GM18511 (cell line): ENCODE measurements around the gene DMRTC1B.
A peak's percentile ranks its signal among the peaks of the same experiment; 100 is the strongest.
"Not testable (repeated sequence)": the region's sequence is repeated elsewhere in the genome, so short reads cannot be mapped to it uniquely, and the experiment has no call there.

Experiments
- ATAC-seq: cut with Tn5 transposase; IDR thresholded peaks from one replicate; pipeline ENCODE4 v1.9.1; 2021; ENCODE audit warnings: mild to moderate bottlenecking, moderate library complexity; ENCODE audit not compliant: unreplicated experiment

The DMRTC1B gene

GRCh38 chrX:72776653-72777466, at the start of gene DMRTC1B:
Gene DMRTC1B, plus strand, starts transcription at chrX:72776890. Its CDS starts 68,246 bp downstream, at chrX:72845136.
- peak; percentile 86 for ATAC-seq

GRCh38 chrX:72727846-72728245, 48.8 kb upstream of the DMRTC1B start:
- no peak for ATAC-seq

- ATAC-seq = not testable (repeated sequence)
Measured at GRCh38 chrX:72733636-72734035, 43.1 kb upstream of the DMRTC1B start.

- no peak for ATAC-seq
Measured at GRCh38 chrX:72735561-72735960, 41.1 kb upstream of the DMRTC1B start.

- ATAC-seq = not testable (repeated sequence)
Measured at GRCh38 chrX:72745546-72745945, 31.1 kb upstream of the DMRTC1B start.

- ATAC-seq = not testable (repeated sequence)
Measured at GRCh38 chrX:72748545-72748944, 28.1 kb upstream of the DMRTC1B start.

- ATAC-seq = not testable (repeated sequence)
Measured at GRCh38 chrX:72760454-72760853, 16.2 kb upstream of the DMRTC1B start.

- peak; percentile 79 for ATAC-seq
Measured at GRCh38 chrX:72777467-72777790, 739 bp downstream of the DMRTC1B start.

GRCh38 chrX:72778146-72778545, 1.5 kb downstream of the DMRTC1B start:
- not testable (repeated sequence) for ATAC-seq

- not testable (repeated sequence) for ATAC-seq
Measured at GRCh38 chrX:72782560-72782959, 5.9 kb downstream of the DMRTC1B start, which contains the start of gene FAM236B. Gene FAM236B, minus strand, starts transcription at chrX:72782660. Its CDS starts 100 bp downstream, at chrX:72782560.

- not testable (repeated sequence) for ATAC-seq
Measured at GRCh38 chrX:72783365-72783936, 6.8 kb downstream of the DMRTC1B start.

- not testable (repeated sequence) for ATAC-seq
Measured at GRCh38 chrX:72783964-72784363, 7.3 kb downstream of the DMRTC1B start.

GRCh38 chrX:72788142-72788541, 11.5 kb downstream of the DMRTC1B start:
- ATAC-seq = not testable (repeated sequence)

- not testable (repeated sequence) for ATAC-seq
Measured at GRCh38 chrX:72790390-72790789, 13.7 kb downstream of the DMRTC1B start.

GRCh38 chrX:72808110-72808509, 31.4 kb downstream of the DMRTC1B start, which contains the start of gene FAM236D:
Gene FAM236D, minus strand, starts transcription at chrX:72808210. Its CDS starts 100 bp downstream, at chrX:72808110.
- not testable (repeated sequence) for ATAC-seq

- ATAC-seq = not testable (repeated sequence)
Measured at GRCh38 chrX:72830701-72831100, 54.0 kb downstream of the DMRTC1B start.

- not testable (repeated sequence) for ATAC-seq
Measured at GRCh38 chrX:72837532-72837931, 60.8 kb downstream of the DMRTC1B start.

GRCh38 chrX:72882898-72883297, 106.2 kb downstream of the DMRTC1B start:
- ATAC-seq = not testable (repeated sequence)

GRCh38 chrX:72889740-72890139, 113.0 kb downstream of the DMRTC1B start:
- ATAC-seq = not testable (repeated sequence)
